Stimulated activated CD8-positive, alpha-beta memory T cell treated with anti-CD3 and anti-CD28 coated beads, Interleukin-15, amount 100 ng/mL, for 4 hours (primary cell): Measurements from ENCODE around the gene NFIX.

Source experiments
- DNase-seq, 2 donors: peaks; one replicate each; pipeline ENCODE4 v3.0.0-alpha.2; 2020; ENCODE audit warnings: low read depth in 2 of 2

Gene NFIX

DNA sequence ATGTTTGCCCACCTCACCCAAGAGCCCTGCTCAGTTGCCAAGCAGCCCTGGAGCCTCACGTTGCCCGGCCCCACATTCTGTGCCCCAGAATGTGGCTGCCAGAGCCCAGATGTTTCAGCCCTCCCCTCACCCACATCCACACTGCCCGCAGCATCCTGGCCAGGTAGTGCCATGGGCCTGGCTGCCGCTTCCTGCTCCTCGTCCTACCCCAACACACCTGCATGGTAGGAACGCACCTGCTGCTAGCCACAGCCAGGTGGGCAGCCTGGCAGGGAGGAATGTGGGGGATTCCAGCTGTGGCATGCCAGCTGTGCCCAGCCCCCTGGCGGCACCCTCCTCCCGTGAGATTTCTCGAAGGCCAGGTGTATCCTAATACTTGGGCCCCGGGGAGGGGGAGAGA lies 7.5 kb upstream of the NFIX start:
- no peak for DNase-seq

DNA sequence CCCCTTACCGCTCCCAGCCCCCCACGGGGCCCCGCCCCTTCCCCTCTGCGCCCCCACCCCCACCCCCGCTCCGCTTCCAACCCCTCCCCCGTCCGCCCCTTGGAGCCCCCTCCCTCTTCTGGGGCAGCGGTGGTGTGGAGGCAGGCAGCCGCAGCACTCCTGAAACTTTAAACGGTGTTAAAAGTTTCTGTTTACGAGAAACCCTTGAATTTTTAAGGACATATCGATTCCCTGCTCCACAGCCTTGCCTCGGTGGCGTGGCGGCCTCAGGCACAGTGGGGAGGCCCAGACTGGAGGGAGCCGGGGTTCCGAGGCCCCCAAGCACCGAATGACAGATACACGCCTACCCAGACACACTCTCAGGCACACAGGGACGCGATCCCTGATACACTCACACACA lies 4.8 kb upstream of the NFIX start:
- no peak for DNase-seq

DNA sequence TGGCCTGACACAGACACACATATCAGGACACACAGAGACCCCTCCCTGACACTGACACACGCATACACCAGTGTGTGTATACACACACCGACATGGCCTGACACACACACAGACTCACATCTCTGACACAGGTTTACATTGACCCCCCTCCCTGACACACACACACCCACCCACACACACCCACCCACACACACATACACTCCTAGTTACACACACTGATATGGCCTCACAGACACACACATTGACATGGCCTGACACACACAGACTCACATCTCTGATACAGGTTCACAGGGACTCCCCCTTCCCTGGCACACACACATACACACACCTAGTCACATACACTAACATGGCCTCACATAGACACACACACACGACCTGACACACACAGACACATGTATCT lies 4.4 kb upstream of the NFIX start:
- DNase-seq = no peak

DNA sequence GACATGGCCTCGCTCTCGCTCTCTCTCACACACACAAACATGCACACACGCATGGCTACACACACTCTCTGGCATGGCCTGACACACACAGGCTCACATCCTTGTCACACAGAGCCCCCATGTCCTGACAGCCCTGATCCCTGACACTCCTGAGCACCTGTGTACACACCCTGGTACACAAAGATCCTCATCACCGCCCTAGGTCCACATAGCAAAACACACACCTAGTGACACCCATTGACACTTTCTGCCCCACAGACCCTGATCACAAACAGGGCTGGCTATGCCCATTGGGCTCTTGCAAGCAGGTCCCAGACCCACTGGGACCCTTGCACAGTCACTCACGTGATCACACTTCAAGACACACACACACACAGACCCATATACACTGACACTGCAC lies 4.0 kb upstream of the NFIX start:
- DNase-seq = no peak

DNA sequence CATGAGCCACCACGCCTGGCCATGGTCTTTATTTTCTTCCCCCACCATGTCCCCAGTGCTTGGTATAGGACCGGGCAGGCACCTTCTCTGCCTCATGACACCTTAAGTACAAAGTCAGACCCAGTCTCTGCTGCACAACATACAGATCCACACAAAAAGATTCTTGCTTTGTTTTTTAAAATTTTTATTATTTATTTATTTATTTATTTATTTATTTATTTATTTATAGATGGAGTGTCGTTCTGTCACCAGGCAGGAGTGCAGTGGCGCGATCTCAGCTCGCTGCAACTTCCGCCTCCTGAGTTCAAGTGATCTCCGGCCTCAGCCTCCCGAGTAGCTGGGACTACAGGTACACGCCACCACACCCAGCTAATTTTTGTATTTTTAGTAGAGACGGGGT lies 2.5 kb upstream of the NFIX start:
- DNase-seq = no peak

DNA sequence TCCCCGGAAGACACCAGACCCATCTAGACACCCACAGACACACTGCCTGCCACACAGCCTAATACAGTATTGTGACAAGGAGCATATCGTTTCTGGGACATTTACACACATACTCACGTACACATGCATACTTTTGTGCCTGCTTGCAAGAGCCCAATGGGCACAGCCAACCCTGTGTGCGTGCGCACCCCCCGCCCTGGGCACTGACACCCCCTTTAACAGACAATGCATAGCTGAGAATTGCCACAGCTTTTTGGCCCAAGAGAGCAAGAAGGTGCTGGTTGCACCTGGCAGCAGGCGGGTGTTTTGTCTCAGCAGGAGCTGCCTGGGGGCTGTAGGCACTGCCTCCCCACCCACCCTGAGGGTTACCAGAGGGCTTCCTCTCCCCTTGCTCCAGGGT lies 1.7 kb upstream of the NFIX start:
- DNase-seq = no peak

DNA sequence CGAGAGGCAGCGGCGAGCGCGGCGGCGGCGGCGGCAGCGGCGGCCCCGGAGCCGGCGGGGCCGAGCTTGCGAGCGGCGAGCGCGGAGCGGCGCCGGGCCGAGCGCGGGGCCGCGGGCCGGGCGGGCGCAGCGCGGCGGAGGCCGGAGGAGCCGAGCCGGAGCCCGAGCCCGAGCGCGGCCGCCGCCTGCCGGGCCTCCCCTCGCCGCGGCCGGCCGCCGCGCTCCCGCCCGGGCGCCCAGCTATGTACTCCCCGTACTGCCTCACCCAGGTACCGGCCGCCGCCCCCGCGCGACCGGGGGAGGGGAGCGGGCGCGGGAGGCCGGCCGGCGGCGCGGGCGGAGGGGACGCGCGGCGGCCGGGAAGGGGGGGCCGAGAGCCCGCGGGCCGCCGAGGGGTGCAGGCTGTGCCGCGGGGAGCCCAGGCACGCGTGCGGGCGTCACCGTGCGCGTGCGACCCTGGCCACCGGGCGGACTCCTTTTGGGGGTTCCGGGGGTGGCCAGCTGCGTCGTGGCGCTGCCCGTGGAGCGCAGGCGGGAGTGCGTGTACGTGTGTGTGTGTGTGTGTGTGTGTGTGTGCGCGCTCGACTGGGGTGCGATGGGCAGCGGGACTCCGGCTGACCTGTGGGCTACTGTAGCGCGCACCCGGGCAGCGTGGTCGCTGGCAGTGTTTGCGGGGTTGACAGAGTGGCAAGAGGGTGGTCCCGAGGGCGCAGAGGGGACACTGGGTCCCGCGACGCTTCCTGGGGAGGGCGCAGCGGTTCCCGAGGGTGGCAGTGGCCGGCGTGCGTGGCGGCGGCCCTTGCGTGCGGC lies 526 bp downstream of the NFIX start:
- DNase-seq = no peak

DNA sequence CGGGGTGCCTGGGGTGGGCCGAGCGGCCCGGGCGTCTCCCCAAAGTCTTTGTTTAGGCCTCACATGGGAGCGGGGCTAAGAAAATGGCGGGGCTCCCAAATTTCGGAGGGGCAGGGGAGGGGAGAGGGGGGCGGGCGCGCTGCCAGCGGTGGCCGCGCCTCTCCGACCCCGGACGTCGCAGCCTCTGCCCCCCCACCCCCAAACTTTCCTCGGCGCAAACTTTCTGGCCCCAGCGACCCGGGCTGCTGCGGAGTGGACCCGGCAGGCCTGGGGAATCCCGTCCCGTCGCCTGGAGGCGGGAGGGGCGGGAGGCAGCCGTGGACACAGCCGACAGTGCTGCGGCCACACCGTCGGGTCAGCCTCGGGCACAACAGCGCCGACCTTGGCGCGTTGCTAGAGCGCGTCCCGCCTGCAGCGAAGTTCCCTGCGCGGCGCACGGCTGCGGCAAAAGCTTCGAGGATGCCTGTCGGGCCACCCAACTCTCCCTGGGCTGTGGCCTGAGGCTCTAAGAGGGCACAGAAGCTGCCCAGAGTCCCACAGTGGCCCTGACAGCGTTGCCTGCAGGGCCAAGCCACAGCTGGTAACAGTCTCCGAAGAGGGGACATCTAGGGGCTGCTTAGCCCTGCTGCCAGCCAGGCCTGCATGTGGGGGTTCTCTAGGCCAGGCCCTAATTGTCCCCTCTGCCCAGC lies 1.3 kb downstream of the NFIX start:
- no peak for DNase-seq

DNA sequence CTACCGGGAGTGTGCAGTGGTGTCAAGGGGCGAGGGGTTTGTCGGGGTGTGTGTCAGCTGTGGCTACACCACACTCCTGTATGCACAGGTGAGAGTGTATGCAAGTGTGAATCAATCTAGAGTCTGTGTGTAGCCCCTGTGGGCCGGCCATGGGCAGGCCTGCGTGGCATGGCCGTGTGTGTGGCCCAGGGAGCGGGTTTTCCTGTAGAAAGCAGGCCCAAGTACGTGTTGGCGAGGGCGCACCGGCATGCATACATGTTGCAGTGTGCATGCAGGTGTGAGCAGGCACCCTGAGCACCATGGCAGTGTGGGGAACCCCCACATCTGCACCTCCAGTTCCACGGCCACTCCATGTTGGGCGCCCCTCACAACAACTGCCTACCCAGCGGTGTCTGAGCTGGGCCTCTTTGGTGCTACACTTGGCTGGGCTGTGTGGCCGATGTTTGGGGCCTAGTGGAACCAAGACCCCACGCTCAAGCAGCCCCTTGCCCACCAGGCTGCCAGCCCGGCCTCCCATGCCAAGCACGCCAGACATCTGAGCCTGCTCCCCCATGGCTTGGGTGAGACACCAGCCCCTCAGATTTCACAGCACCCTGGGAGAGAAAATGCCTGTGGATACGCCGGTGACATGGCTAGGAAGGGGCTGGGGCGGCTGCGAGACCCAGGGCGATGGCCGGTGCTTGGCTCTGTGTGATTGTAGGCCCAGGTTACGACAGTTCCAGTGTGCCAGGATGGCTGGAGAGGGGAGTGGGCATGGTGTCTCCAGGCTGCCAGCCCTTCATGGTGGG lies 2.1 kb downstream of the NFIX start:
- DNase-seq = no peak

DNA sequence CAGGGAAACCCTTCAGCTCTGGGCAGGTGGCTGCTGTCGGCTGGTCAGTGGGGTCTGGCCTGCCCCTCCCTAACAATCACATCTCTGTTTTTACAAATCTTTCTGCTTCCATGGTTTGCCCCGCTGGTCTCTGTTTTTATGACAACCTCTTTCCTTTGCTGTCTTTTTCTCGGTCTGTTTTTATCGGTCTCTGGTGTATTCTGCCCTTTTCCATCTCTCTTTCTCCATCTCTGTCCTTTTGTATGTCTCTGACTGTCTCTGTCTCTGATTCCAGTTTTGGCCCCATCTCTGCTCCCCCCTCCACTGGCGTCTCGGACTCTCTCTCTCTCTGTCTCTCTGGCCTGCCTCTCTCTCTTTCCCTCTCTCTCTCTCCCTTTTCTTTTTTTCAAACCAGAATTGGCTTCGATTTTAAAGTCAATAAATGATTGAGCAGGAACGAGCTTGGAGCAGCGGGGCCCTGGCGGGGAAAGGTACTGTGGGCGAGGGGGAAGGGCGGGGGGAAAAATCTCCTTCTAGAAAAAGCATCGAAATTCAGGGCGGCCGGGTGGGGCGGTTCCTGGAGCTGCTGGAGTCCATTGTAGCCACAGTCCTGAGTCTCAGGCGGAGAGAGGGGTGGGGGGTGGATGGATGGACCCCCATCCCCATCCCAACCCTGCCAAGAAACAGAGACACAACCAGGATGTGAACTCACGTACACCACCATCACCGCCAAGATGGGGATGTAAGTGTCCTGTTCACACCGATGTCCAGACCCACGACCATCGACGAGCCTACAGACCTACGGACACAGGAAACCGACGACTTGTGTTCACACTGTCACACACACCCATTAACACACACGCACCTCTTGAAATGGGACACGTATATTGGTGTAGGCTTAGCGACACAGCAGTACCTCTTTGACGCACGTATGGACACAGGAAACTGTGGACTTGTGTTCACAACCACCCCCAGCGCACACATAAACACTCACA lies 3.0 kb downstream of the NFIX start:
- DNase-seq = no peak

DNA sequence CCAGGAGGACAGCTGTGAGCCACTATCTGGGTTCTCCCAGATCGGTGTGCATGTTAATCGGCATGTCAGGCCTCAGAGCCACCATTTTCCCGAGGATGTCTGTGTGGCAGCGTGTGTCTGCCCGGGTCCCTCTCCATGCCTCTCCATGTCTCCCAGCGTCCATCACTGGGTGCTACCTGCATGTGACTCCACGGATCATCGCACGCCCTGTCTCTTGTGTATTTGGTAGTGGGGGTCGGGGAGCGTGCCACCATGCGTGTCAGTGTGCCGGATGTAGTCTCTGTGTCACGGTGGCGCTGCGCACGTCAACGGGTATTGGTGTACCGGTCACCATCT lies 5.9 kb downstream of the NFIX start:
- DNase-seq = no peak

DNA sequence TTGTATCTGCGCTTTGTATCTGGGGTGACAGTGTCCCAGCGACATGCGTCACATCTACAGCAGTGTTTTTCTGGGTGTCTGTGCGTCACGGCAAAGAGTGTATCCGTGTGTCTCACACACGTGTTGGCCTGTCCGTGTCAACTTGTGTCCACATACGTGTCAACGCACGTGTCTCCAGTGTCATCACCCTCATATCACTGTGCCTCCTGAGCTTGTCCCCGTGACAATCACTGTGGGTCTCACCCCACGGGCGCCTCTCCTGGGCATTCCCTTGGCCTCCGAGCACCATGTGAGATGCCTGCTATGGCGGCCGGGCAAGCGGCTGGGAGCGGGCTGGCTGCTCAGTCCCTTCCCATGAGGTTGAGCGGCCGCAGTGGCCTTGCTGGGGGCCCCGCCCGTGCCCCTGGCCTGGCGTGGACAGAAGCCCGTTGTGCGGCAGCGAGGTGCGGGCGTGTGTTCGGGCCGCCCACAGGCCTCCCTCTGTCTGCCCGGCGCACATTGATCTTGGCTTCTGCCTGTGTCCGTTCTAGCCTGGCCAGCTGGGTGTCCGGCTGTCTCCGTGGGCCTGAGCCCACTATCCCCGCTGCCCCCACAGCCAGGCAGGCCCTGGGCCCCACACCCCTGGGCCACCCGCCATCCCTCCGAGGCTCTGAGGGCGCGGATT lies 6.4 kb downstream of the NFIX start:
- no peak for DNase-seq

DNA sequence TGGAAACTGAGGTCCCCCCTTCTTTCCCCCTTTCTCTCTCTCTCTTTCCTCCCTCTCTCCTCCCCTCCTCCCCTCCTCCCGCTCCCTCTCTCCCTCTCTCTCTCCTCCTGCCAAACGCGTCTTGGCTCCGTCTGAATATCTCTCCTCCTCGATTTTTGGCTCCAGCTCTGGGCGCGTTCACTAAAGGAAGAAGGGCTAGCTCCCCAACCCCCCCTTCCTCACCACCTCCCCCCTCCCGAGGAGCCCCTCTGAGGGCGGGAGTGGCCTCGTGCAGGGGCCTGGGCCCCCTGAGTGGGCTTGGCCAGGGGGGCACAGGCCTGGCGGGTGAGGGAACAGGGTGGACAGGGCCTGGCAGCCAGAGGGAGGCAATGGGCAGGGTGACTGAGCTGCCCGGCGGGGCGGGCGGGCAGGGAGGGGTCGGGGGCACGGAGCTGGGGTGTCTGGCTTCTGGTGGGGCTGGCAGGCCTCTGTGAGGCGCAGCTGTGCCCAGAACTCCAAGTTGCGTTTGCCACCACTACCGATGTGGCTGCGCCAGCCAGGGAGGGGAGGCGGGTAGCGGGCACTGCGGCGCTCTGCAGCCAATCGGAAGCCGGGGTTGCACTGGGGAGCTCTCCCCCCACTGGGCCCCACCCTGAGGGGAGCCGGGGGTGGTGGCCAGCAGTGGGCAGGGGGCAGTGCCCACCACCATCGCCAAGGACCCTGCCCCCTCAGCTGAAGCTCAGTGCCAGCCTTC lies 7.1 kb downstream of the NFIX start:
- no peak for DNase-seq

DNA sequence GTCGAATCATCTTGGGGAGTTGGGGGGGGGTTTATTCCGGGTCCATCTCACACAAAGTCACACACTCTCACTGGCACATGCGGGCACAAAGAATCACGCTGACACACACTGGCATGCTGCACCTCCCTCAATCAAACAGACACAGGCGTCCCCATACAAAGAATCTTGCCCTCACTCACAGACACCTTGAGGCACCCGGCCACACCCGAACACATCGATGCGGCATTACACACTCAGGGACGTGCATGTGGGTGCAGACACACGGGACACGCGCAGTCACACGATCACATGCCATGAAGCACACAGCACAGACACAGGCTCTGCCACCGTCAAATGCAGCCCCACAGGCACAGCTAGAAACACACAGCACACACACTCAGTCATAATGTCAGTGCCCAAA lies 7.8 kb downstream of the NFIX start:
- no peak for DNase-seq

DNA sequence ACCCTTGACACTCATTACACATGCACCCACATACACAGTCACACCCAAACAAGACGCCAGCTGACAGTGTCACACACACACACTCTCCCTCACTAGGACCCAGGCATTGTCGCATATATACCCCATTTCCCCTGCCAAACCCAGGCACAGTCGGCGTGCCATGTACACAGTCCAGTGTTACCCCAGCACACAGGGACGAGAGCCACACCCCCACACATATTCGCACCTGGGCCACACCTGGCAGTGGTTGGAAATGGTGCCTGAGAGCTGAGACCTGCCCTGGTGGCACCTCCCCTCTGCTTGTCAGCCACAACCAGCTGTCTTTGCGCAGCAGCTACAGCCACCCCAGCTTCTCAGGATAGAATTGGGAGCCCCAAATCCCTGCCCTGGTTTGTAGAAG lies 9.0 kb downstream of the NFIX start:
- DNase-seq = no peak

DNA sequence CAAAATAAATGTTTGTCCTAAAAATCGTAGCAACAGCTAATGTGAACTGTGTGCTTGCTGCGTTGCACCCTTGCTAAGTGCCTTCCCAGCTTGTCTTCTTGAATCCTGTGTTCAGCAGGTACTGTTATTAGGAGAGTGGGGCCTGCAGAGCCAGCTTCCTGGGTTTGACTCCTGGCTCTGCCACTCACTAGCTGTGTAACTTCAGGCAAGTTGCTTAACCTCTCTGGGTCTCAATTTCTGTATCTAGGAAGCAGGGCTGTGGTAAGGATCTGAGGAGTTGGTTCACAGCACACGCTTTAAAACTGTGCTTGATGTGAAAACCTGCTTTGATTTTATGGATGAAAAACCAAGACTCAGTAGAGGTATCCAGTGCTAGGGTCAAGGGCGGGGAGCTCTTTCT lies 10.0 kb downstream of the NFIX start:
- DNase-seq = no peak

DNA sequence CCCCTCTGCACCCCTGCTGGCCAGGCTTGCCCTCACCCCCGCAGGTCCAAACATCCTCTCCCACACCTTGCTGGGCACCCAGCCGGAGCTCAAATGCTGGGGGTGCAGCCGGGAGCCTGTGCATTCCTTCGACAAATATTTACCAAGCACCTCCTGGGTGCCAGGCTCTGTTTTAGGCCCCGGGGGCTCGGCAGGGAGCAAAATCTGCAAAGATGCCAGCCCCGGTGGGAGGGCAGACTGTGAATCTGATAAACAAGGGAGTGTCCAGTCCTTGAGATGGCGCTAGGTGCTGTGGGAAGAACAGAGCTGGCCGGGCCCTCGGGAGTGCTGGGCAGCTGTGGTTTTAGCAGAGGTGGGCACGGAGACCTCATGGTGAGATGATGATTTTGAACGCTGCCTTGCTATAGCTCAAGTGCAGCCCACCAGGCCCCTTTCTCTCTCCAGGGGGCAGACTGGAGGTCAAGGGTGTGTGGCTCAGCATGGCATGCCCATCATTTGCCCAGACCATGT lies 10.6 kb downstream of the NFIX start:
- no peak for DNase-seq

DNA sequence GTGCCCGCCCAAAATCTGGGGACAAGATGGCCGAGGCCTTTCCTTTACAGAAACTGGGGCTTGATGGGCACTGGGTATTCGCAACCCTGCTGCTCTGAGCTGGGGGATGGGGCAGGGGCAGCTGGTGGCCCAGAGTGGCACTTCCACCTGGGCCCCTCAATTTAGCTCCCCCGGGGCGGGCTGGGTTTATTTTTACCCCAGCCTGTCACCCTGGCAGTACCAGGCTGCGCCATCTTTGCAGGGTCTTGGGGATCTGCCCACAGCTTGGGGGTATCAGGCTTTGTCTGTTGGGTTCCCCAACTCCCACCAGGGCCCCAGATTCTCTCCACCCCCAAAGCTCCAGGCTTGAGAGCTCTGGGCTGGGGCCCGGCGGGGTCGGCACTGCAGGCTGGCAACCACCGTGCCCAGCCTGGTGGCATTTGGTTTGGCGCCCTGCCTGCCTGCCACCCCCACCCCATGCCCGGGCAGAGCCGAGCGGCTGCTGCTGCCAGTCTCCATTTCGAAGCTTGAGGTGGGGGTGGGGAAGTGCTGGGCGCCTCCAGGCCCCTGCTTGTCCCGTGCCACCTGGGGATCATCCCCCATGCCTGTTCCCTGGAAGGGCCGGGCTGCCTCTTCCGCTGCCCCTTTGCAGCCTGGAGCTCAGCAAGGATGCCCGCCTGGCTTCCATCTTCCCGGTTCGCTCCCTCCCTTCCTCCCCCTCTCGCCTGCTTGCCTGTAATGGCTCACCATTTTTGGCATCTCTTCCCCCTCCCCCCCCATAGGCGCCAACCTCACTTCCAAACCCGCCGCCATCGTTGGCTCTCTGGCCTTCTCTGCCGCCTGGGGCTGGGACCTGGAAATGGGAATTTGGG lies 11.4 kb downstream of the NFIX start:
- no peak for DNase-seq

DNA sequence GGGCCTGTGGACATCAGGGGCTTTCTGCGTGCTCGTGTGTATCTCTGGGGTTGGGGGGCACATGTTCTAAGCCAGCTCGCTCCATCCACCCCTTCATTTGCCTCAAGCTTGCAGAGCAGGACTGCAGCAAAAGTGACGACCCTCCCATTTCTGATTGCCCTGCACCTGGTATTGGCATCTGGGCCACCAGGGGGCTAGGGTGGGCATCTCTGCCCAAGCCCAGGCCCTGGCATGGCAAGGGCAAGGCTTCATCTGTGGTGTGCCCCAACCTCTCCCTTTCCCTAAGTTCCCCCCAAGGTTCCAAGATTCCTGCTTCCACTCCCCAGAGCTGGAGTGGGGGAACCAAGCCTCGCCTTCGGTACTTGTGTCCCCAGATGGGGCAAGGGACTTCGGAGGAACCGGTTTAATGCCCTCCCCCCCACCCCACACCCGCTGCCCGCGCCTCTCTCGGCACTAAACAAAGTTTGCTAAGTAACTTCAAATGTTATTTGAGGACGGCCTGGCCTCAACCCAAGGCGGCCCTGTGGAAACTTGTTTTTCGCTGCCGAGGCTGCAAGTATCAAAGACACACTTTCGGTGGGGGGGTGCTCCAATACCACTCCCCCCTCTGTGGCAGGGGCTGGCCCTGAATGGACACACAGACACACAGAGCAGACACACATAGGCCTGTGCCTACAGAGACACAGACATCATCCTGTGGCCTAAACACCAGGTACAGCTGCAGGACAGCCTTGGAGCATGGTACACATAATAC lies 12.2 kb downstream of the NFIX start:
- DNase-seq = no peak
